ENCODE measurements around the gene C12orf42.

DNA sequence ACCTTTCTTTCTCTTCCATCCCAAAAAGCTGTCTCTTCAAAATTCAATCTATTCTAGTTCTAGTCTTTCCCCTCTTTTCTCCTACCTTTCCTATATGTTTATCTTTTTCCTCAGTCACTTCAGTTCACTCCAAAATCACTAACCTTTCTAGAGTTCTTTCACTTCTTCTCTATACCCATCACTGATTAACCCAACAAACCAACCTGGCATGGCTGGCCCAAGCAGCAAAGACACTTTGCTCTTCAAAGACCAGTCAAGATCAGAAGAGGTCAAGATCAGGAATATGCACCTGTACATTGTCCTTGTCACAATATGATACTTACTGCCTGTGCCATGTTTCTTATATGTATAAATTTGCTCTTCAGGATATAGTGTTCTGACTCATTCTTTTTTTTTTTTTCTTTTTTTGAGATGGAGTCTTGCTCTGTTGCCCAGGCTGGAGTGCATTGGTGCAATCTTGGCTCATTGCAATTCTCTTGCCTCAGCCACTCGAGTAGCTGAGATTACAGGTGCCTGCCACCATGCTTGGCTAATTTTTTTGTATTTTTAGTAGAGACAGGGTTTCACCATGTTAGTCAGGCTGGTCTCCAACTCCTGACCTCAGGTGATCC is 112.9 kb downstream of the C12orf42 start:
- TF ChIP-seq, protein P1, sequence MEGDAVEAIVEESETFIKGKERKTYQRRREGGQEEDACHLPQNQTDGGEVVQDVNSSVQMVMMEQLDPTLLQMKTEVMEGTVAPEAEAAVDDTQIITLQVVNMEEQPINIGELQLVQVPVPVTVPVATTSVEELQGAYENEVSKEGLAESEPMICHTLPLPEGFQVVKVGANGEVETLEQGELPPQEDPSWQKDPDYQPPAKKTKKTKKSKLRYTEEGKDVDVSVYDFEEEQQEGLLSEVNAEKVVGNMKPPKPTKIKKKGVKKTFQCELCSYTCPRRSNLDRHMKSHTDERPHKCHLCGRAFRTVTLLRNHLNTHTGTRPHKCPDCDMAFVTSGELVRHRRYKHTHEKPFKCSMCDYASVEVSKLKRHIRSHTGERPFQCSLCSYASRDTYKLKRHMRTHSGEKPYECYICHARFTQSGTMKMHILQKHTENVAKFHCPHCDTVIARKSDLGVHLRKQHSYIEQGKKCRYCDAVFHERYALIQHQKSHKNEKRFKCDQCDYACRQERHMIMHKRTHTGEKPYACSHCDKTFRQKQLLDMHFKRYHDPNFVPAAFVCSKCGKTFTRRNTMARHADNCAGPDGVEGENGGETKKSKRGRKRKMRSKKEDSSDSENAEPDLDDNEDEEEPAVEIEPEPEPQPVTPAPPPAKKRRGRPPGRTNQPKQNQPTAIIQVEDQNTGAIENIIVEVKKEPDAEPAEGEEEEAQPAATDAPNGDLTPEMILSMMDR (conservative IDR thresholded peaks at IDR 0.05; ENCODE audit: low read depth, low read length), result no peak
- TF ChIP-seq EZH2 (IDR thresholded peaks at IDR 0.05; ENCODE audit: low read length, unreplicated experiment) (no peak), EZH2phosphoT487 (IDR thresholded peaks at IDR 0.05; ENCODE audit: borderline replicate concordance, low read length) (no peak)
